Right lobe of liver (tissue), 6 donors: ENCODE results near the gene MMP17. TPM values are rescaled to one million over a fixed set of nuclear protein-coding genes. Genes with fewer than 3 reads are reported as not detected.
"Not testable (repeated sequence)": the region's sequence is repeated elsewhere in the genome, so short reads cannot be mapped to it uniquely, and the experiment has no call there.

Source experiments
- ATAC-seq, 4 donors: fragments of 200-7000 bp; cut with Tn5 transposase; one replicate each; pipeline ENCODE4 v1.9.1; 2020; ENCODE audit warnings: mild to moderate bottlenecking in 4 of 4, moderate library complexity in 4 of 4
- DNase-seq, 3 donors: peaks; one replicate each; pipeline ENCODE4 v3.0.0-alpha.2; 2020
- H3K27ac ChIP-seq, 3 donors: fragments of 200-600 bp; one replicate each; pipeline ENCODE4 v1.8.0; 2022
- H3K27me3 ChIP-seq, 2 donors: fragments of 200-600 bp; one replicate each; pipeline ENCODE4 v1.8.0; 2022
- H3K36me3 ChIP-seq, 4 donors: fragments of 200-600 bp; sonication (generic) in 1 of 4; one replicate each; pipeline versions ENCODE4 v1.5.1 to v1.8.0; 2017 to 2022; ENCODE audit warnings: control low read depth in 1 of 4
- H3K4me1 ChIP-seq, 4 donors: fragments of 200-600 bp; sonication (generic) in 1 of 4; one replicate each; pipeline versions ENCODE4 v1.5.1 to v1.8.0; 2017 to 2022; ENCODE audit warnings: control low read depth in 1 of 4
- H3K4me3 ChIP-seq, 3 donors: fragments of 200-600 bp; one replicate each; pipeline ENCODE4 v1.8.0; 2022
- H3K9me3 ChIP-seq, 4 donors: fragments of 200-600 bp; sonication (generic) in 1 of 4; one replicate each; pipeline versions ENCODE4 v1.5.1 to v1.8.0; 2017 to 2022; ENCODE audit warnings: control low read depth in 1 of 4
- POLR2A ChIP-seq: fragments of 450-650 bp; IDR thresholded peaks from one replicate; pipeline ENCODE4 v1.6.1; 2017; ENCODE audit warnings: antibody characterized with exemption, mild to moderate bottlenecking
- WGBS: methylation state at CpG from one replicate; pipeline ENCODE4 v1.1.6; 2018; ENCODE audit warnings: low coverage, low lambda C conversion rate; ENCODE audit not compliant: insufficient coverage; ENCODE audit errors: missing lambda C conversion rate; 5-methylcytosine and 5-hydroxymethylcytosine counted together
- intact Hi-C, 2 donors: fragments of 100-400 bp; cut with DNase I; formaldehyde crosslinking; loops; one replicate each; pipeline versions ENCODE4 v1.11.2 to v1.14.1; 2022
- total RNA-seq, 6 experiments: library from RNA; depleted of rRNA in 2 of 6; stranded (reverse); fragments of >200 nt in 2 of 6; fragmentation: NEBNext Ultra II Directional in 3 of 6; extraction: Animal tissue kit (Norgen Biotek cat#: 25700) in 3 of 6; gene quantifications; one replicate each; pipeline versions ENCODE4 v1.1.0 to v1.2.4, GENCODE V29; 2016 to 2023
- TF ChIP-seq, protein P1 (sequence below), 4 donors: fragments of 200-600 bp in 3 of 4; fragments of 450-650 bp in 1 of 4; IDR thresholded peaks; one replicate each; pipeline versions ENCODE4 v1.5.1 to v1.8.0; 2016 to 2022; ENCODE audit warnings: antibody characterized with exemption in 4 of 4, mild to moderate bottlenecking in 2 of 4
- donor health status: DM: no; HTN: yes; CAD: no.
- donor health status: DM: no; HTN: no; CAD: no.
- donor health status: DM: no; HTN: no; CAD: no.
- donor health status: DM: no; HTN: yes; CAD: no.
- donor health status: DM: no; HTN: yes; CAD: no.

Gene MMP17
- total RNA-seq, 6 experiments from 2014 or later = 0.58 to 3.9 (median 0.73) TPM

DNA sequence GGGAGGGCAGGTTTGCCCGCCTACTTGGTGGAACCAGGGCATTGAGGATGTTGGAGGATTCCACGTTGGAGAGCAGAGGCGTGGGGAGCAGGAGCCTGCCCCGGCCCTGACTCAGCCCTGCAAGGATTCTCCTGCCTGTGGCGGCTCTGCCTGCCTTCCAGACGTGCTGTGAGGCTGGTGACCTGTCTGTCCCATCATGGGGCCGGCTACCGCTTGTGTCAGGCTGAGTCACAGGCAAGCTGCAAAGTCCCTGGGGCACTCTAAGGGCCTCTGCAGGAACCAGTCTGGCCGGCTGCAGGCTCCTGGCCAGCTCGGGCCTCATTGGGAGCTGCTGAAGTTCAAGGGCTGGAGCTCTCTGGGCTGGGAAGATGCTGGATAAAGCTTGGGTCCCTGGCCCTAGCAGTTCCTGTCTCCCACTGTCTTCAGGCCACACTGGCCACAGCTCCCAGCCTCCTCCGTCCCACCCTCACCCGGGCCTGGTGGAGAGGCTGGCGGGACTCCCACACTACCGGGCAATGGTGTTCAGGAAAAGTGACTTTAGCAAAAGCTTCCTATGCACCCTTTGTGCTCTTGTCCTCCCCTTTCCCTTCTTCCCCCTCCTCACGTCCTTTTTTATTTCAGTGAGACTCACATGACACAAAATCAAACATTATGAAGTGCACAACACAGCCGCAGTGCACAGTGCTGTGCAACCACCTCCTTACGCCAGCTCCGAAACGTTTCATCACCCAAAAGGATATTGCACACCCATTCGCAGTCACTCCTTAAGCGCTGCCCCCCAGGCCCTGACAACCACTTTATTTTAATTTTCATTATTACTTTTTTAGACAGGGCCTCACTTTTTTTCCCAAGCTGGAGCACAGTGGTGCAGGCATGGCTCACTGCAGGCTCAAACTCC is 44.2 kb downstream of the MMP17 start:
- Histone ChIP-seq H3K9me3 (no peaks in the 10 kb centered on the region), H3K27ac (no peak overlapping the region), H3K36me3 (no peaks in the 10 kb centered on the region), H3K27me3 (no peaks in the 10 kb centered on the region), H3K4me3 (no peak overlapping the region), H3K4me1 (no peaks in the 10 kb centered on the region)
- ATAC-seq (peak in 2 of 4 donors; percentile 7 to 29), DNase-seq (no peak)
- WGBS = 71% methylated on average over 11 of the region's 21 CpGs
- intact Hi-C loops = no loop called here
- TF ChIP-seq, protein P1, sequence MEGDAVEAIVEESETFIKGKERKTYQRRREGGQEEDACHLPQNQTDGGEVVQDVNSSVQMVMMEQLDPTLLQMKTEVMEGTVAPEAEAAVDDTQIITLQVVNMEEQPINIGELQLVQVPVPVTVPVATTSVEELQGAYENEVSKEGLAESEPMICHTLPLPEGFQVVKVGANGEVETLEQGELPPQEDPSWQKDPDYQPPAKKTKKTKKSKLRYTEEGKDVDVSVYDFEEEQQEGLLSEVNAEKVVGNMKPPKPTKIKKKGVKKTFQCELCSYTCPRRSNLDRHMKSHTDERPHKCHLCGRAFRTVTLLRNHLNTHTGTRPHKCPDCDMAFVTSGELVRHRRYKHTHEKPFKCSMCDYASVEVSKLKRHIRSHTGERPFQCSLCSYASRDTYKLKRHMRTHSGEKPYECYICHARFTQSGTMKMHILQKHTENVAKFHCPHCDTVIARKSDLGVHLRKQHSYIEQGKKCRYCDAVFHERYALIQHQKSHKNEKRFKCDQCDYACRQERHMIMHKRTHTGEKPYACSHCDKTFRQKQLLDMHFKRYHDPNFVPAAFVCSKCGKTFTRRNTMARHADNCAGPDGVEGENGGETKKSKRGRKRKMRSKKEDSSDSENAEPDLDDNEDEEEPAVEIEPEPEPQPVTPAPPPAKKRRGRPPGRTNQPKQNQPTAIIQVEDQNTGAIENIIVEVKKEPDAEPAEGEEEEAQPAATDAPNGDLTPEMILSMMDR (IDR thresholded peaks at IDR 0.05) = no peak
- TF ChIP-seq POLR2A = no peak

DNA sequence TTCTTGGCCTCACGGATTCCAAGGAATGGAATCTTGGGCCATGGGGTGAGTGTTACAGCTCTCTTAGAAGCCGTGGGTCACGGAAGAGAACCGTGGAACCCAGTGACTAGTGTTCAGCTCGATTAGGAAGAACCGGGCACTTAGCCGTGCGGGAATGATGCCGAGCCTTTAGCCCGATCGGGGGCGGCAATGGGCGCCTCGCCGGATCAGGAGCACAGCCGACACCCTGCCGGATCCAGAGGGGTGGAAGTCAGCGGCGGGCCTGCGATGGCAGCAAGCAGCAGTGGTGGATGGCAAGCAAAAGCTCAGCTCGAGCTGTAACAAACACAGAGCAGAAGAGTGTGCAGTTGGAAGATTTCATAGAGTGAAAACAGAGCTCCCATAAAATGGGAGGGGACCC is 45.1 kb downstream of the MMP17 start:
- TF ChIP-seq, protein P1 (IDR thresholded peaks at IDR 0.05) = no peak
- no peak for TF ChIP-seq POLR2A
- WGBS = no CpG with 5 or more reads among the region's 21 CpGs
- DNase-seq (no peak), ATAC-seq (no peak)
- Histone ChIP-seq H3K27me3 (no peaks in the 10 kb centered on the region), H3K4me1 (no peaks in the 10 kb centered on the region), H3K9me3 (no peaks in the 10 kb centered on the region), H3K27ac (no peak overlapping the region), H3K4me3 (no peak overlapping the region), H3K36me3 (no peaks in the 10 kb centered on the region)
- intact Hi-C loops = no loop called here

DNA sequence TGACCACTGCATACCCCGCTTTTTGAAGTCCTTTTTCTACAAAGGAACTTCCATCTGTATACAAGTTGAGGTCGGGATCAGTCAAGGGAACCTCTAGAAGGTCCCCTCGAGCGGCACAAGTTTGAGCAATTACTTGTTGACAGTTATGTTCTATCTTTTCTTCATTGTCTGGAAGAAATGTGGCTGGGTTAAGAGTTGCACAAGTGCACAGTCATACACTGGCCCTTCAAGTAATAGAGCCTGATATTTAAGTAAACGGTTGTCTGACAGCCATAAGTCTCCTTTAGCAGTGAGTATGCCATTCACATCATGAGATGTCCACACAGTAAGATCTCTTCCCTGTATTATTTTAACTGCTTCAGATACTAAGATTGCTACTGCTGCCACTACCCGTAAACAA is 46.8 kb downstream of the MMP17 start:
- WGBS = 81% methylated on average over 6 of the region's 6 CpGs
- H3K4me1 ChIP-seq, H3K9me3 ChIP-seq, ATAC-seq, H3K27me3 ChIP-seq, H3K36me3 ChIP-seq, H3K4me3 ChIP-seq, H3K27ac ChIP-seq, DNase-seq, intact Hi-C loops: not testable (repeated sequence)

DNA sequence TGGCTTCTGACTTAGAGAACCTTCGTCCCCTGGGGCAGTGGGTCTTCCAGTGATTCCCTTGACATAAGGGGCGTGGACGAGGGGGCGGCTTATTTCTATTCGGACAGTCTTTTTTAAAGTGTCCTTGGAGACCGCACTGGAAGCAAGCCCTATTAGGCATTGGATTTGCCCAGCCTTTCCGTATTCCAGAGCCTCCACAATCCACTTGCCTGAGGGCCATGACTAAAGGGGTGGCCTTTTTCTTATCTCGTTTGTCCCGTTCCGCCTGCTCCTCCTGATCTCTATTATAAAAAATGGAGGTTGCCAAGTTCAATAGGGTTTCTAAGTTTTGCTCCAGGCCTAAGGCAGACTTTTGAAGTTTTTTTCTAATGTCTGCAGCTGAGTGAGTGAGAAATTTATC is 49.0 kb downstream of the MMP17 start:
- ATAC-seq, intact Hi-C loops, H3K36me3 ChIP-seq, H3K27me3 ChIP-seq, H3K4me3 ChIP-seq, H3K9me3 ChIP-seq, H3K27ac ChIP-seq, H3K4me1 ChIP-seq, DNase-seq: not testable (repeated sequence)
- 83% methylated on average over 9 of the region's 10 CpGs for WGBS

DNA sequence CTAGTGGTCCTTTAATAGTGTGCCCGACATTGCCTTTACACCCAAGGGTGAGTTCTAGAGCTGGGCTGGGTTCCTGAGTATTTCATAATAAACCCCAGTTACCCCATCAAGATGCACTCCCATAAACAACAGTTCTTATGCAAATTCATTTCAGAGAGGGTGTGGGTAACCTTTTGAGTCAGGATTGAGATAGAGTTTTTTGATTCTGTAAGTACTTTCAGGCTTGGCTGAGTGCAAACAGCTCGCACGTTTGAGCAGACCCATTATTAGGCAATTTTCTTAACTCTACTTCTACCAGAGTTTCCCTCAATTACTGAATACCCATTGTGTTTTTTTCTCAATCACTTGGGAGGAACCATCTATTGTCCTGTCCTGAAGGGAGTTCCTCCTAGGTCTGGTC is 50.2 kb downstream of the MMP17 start:
- H3K27me3 ChIP-seq, ATAC-seq, H3K4me3 ChIP-seq, H3K9me3 ChIP-seq, intact Hi-C loops, H3K36me3 ChIP-seq, H3K4me1 ChIP-seq, DNase-seq, H3K27ac ChIP-seq: not testable (repeated sequence)
- 8% methylated on average over 2 of the region's 3 CpGs for WGBS

DNA sequence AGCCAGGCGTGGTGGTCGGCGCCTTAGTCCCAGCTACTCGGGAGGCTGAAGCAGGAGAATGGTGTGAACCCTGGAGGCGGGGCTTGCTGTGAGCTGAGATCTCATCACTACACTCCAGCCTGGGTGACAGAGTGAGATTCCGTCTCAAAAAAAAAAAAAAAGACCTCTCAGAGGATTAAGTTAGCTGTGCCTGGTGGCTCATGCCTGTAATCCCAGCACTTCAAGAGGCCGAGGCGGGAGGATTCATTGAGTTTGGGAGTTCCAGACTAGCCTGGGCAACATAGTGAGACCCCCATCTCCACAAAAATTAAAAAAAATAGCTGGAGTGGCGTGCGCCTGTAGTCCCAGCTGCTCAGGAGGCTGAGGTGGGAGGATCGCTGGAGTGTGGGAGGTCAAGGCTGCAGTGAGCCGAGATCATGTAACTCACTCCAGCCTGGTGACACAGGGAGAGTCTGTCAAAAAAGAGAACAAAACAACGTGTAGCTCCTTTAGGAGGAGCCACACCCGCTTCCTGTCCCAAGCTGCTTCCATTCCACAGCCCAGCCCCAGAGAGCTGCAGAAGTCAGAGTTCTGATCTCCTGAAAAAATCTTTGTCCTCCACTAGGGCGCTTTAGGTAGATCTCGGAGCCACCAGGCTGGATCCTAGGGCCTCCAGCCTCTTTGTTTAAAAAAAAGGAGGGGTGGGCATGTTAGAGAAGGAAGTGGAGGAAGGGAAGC is 54.8 kb downstream of the MMP17 start:
- Histone ChIP-seq H3K9me3 (no peaks in the 10 kb centered on the region), H3K27ac (no peak overlapping the region), H3K27me3 (no peaks in the 10 kb centered on the region), H3K36me3 (no peaks in the 10 kb centered on the region), H3K4me3 (no peak overlapping the region), H3K4me1 (no peaks in the 10 kb centered on the region)
- no peak for TF ChIP-seq POLR2A
- TF ChIP-seq, protein P1 (IDR thresholded peaks at IDR 0.05) = no peak
- ATAC-seq (peak in 2 of 4 donors; percentile 12 to 16), DNase-seq (no peak)
- WGBS = 90% methylated on average over 7 of the region's 16 CpGs
- intact Hi-C loops = no loop called here
